Stimulated activated naive CD4-positive, alpha-beta T cell (primary cell): ENCODE measurements around the gene TECPR2.

Experiments
- DNase-seq, 6 experiments: peaks; one replicate each; lab custom pipeline; 2025; lab: John Stamatoyannopoulos, UW

The TECPR2 gene

DNA sequence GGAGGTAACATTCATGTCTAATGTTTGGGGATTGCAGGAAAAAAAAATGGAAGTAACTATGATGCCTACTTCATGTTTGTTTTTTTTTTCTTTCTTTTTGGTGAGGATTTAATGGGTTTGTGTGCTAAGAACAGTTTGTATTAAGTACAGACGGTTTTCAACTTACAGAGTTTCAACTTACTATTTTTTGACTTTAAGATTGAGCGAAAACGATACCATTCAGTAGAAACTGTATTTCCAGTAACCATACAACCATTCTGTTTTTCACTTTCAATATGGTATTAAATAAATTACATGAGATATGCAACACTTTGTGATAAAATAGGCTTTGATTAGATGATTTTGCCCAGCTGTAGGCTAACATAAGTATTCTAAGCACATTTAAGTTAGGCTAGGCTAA lies 10.4 kb downstream of the TECPR2 start:
- DNase-seq, result no peak

DNA sequence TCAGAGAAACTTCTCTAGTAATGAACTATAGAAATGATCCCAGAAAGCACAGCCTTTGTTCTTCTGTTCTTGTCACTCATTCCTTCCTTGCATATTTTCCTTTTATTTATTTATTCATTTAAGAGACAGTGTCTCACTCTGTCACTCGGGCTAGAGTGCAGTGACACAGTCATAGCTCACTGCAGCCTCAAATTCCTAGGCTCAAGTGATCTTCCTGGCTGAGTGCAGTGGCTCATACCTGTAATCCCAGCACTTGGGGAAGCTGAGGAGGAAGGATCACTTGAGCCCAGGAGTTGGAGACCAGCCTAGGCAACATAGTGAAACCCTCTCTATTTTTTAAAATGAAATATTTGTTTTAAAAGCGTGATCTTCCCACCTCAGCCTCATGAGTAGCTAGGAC lies 11.5 kb downstream of the TECPR2 start:
- no peak for DNase-seq

DNA sequence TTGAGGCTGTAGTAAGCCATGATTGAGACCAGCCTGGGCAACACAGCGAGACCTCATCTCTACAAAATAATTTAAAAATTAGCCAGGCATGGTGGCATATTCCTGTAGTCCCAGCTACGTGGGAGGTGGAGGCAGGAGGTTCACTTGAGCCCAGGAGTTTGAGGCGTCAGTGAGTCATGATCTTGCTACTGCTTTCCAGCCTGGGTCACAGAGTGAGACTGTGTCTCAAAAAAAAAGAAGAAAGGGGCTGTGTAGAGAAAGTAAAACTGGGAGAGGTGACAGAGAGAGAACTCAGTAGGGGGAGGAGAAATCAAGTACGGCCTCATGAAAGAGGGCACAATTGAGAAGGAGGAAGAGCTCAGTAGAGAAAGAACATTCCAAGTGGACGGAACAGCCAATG lies 12.4 kb downstream of the TECPR2 start:
- DNase-seq, result no peak

DNA sequence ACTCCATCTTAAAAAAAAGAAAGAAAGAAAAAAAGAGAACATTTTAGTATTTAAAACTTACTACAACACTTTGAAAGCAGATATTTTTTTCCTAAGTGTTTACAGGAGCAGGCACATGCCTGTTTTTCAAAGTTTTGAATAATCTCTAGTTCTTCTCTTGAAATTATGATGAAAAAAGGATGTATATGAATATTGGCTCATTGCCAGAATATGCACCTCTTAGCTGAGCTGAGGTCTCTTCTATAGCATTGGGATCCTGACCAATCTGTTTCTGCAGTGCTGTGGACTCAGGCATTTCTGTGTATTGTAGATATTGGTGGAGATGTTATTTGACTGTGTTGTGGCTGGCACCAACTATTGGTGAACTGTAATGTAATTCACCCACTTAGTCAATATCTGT lies 15.0 kb downstream of the TECPR2 start:
- DNase-seq, result no peak

DNA sequence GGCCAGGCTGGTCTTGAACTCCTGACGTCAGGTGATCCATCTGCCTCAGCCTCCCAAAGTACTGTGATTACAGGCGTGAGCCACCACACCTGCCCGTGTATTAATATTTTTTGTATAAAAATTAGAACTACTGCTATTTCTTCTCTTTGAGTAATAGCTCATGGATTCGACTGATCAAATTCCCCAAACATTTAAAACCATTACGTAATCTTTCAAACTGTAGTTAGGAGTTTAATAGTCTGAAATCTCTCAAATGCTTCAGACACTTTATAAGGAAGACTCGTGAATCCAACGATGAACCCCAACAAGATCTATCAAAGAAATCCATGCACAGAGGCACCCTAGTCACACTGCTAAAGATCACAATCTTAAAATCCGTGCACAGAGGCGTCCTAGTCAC lies 16.1 kb downstream of the TECPR2 start:
- DNase-seq, result no peak

DNA sequence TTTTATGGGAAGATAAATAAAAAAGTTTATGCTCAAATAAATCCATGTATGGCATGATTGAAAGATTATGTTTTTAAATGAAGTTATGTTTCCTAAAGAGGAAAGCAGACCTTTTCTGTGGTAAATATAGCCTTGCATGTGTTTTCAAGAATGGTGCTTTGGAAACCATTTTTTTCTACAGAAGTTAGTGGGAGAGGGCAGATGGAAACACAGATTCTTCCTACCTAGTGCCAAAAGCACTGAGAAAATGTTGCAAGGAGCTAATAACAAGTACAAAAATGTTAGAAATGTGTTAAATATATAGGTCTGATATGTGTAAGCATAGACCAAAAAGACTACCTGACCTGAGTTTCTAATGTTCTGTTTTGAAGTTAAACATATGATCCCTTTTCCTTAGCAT lies 24.3 kb downstream of the TECPR2 start:
- no peak for DNase-seq

- no peak for DNase-seq
Measured at GRCh38 chr14:102389246-102389645, 26.5 kb downstream of the TECPR2 start.

DNA sequence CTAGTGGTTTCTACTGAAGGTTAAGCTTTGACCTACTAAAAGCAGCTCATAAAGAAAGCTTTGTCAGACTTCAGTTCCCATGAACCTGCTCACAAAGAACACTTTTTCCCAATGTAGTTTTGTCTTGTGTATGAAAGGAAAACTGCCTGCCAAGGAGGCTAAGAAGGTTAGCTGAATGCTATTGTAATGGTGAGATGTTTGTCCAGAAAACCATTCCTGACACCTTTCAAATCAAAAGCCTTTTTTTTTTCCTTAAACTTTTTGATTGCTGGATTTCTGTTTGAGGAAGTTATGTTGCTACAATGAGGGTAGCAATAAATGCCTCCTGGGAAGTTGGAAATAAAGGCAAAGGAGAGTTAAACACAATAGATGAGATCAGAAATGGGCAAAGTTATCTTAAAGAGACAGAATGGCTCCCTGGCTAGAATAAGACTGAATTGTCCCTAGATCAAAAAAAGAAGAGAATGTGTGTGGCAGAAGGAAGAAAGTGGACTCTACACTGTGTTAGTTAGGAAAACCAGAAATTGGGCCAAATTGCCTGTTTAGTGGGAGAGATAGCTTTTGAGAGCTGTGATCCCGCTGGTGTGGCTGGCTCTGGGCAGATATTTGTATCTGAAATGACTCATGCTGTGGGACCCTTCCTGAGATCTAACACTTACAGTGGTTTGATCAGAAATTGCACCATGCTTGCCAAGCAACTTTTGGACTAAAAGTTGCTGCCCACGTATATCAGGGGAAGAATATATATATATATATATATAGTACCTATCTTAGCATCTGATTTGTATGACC lies 27.5 kb downstream of the TECPR2 start:
- no peak for DNase-seq

DNA sequence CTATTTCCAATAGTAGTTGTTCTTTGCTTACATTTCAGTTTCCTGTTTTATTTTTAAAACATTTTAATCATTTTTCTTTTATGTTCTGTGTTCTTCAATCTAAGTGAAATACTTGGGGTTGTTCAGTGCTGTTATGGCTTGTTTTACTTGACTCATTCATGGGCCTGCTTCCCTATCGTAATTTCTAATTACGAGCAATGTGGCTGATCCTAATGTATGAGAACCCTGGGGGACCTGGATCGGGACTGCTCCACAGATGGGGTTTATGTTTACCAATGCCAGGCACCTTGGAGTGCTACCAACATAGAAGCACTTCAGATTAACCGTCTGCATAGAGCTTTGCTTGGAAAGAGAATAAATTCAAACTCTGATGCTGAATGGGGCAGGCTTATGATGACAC lies 29.8 kb downstream of the TECPR2 start:
- no peak for DNase-seq

DNA sequence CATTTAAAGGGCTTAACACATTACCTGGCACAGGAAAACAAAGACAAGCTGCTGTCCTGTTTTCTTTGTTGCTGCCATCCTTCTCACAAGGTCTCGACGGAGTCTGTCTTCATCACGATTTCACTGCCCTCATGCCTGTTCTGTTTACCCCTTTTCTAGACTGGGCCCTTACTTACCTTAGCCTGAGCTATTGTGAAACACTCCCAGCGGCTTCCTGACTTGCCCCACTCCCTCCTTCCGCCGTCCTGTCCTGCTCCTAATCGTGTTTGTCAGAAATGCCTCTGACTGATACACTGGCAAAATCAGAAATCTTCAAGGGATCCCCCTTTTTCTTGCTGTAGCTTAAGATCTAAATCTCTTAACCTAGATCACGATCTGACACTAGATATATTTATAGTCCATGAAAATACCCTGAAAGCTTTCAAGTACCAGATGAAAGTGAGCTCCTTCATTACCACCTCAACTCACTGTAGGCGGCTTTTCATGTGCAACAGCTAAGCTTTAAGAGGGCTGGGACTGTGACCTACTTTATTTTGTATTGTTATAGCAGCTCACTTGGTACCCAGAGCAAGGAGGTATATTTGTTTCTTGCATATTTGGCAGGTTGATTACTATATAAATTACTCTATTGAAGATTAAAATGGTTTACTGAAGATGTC lies 32.1 kb downstream of the TECPR2 start:
- peak in 3 of 6 experiments; percentile 4 to 47 (median 39) for DNase-seq

DNA sequence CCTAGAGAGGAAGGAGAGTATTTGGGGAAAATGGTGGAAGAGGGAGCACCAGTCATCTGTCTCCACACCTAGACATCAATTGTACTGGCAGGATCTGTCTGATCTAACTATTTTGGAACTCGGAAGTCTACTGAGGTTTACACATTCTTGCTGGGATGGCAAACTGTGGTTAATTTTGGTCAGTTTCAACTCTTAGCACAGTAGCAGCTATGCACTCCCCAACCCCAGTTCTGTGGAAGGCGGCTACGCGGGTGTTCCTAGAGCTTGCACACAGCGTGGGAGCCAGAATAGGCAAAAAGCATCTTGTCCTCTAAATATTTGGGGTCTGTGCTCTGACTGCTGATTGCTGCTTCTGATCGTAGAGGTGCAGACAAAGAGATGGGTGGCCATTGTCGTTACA lies 33.8 kb downstream of the TECPR2 start:
- DNase-seq, result no peak

DNA sequence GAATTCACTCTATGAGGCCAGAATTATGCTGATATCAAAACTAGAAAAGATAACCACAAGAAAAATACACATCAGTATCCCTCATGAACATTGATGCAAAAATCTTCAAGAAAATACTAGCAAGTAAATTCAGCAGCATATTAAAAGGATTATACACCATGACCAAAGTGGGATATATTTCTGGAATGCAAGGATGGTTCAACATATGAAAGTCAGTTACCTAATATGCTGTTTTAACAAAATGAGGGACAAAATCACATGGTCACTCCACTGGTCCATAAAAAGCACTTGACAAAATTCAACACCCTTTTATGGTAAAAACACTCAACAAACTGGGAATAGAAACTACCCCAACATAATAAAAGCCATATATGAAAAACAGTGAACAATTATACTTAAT lies 40.3 kb downstream of the TECPR2 start:
- no peak for DNase-seq

- DNase-seq, result no peak
Measured at GRCh38 chr14:102407258-102407657, 44.5 kb downstream of the TECPR2 start.

DNA sequence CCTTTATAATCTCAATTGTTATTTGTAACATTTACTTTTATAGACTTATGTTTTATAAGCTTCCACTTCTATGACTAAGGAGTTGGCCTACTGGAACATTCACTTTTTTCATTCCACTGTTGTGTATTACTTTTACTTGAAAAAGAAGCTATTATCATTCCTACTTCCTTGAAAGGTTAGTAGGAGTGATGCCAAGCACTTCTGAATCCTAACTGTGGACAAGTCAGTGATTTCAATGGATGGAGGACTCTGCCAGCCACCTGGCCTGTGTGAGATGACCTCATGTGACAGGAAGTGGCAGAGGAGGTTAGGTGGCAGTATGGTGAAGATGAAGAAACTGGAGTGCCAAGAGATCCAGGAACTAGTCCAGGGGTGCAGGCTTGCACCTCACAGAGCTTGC lies 46.0 kb downstream of the TECPR2 start:
- no peak for DNase-seq

DNA sequence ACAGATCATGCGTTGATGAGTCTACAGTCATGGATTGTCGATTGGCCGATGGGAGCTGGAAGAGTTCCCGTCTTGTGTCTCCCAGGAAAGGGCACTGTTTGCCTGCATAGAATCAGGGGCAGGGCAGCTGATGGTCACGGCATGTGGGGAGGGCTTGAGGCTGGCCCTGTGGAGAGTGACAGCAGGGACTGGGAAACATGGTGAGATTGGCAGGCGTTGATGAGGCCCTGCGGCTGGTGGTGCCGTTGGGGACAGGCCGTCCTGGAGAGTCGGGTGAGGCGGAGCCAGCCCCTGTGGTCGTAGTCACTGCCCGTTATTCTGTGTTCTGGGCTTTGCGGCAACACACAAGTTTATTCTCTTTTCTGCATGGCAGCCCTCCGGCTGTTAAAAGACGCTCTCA lies 52.9 kb downstream of the TECPR2 start:
- no peak for DNase-seq

DNA sequence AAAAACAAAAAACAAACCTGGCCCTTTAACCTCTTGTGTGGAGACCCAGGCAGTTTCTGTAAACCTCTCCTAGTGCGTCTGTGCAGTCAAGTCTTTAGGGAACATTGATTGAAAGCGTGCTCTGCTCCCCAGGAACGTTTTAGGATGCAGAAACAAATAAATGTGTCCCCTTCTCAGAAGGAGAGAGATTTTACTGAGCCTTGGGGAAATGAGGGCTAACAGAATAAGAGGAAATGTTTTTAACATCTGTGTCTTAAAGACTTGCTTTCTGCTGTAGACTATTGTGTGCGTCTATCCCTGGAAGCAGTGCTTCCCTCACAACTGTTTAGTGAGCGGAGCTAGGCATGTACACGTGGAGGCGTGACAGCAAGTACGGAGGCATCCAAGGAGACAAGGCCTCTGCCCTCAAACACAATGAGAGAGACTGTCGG lies 54.3 kb downstream of the TECPR2 start:
- no peak for DNase-seq

DNA sequence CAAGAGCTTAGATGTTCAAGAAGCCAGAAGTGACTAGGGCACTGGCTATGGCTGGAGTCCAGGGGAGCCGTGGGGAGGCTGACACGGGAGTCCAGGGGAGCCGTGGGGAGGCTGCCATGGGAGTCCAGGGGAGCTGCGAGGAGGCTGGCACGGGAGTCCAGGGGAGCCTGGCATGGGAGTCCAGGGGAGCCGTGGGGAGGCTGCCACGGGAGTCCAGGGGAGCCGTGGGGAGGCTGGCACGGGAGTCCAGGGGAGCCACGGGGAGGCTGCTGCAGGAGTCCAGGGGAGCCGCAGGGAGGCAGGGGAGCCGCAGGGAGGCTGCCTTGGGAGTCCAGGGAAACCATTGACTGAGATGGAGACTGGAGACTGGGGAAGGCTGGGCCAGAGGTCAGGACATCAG lies 54.9 kb downstream of the TECPR2 start:
- DNase-seq, result no peak

- DNase-seq, result no peak
Measured at GRCh38 chr14:102418169-102418852, 55.6 kb downstream of the TECPR2 start.

DNA sequence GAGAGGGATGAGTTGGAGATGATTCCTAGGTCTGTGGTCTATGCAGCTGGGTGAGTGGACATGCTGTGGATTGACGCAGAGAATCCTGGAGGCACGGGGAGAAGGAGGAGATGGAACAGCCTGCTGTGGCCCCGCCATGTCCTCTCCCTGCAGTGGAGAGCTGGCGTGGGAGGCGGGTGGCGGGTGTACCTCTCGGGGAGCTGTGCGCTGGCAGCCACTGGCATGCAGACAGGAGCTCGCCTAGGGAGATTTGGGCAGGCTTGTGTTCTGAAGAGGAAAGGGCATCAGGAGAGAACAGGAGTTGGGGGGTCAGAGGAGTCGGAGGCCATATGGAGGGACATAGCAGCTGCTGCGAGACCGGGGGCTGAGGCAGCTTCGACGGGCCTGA lies 56.1 kb downstream of the TECPR2 start:
- no peak for DNase-seq

DNA sequence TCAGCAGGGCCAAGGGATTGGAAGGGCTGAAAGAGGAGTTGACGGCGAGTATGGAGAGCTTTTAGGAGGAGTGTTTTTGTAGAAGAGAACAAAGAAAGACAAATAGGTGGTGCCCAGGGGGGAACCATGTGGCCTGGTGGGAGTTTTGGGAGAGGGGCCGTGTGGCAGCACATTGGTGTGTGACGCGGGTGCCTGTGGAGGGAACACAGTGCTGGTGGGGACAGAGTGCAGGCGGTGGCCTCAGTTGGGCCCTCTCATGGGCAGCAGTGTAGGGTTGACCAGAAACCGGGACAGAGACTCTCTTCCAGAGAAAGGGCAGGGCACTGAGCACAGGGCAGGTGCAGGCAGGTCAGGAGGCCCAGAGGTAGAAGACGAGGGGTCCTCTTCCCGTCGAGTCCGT lies 56.5 kb downstream of the TECPR2 start:
- DNase-seq, result no peak

DNA sequence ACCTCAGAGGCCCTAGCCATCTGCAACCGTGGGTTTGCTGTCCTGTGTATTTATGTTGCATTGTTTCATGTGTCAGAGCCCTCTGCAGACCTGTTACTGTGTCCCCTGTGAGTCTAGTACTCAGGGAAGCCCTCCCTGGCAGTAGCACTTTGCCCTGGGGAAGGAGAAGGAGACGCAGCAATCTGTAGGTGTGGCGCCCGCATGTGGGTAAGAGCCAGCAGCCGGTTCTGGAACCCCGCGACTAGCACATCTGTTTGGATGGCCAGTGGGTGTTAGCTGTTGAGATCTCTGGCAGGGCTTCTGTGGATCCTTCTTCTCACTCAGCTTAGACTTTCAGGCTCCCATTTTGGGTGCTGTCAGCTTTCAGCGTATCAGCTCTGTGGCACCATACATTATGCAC lies 57.0 kb downstream of the TECPR2 start:
- DNase-seq, result no peak

DNA sequence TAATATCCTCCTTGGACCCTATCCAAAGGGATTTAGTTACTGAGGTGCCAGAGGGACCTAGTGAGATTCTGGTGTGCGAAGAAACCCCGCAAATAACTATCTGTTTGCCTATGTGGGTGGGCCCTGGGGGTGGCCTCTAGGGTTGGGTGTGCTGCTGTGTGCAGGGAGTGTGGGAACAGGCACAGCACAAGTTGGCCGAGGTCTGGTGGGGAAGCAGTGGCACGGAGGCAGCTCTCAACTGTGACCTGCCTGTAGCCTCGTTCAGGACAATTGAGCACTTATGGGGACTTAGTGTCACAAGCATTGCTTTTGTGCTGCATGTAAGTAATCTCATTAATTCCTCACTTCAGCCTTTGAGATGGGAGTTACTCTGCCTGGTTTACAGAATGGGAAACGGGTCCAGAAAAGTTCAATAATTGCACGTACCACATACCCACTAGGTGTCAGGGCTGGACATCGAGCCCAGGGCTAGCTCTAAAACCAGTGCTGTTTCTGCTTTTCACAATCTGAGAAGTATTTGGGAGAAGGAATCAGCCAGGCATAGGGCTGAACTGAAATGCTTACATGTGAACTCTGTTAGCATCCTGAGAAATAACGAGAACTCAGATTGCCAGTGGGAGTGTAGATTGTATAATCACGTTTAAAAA lies 58.8 kb downstream of the TECPR2 start:
- DNase-seq, result no peak

GRCh38 chr14:102424520-102424919 lies 61.8 kb downstream of the TECPR2 start:
- no peak for DNase-seq
